ENCODE data around the gene MRPL34.

MRPL34 gene

DNA sequence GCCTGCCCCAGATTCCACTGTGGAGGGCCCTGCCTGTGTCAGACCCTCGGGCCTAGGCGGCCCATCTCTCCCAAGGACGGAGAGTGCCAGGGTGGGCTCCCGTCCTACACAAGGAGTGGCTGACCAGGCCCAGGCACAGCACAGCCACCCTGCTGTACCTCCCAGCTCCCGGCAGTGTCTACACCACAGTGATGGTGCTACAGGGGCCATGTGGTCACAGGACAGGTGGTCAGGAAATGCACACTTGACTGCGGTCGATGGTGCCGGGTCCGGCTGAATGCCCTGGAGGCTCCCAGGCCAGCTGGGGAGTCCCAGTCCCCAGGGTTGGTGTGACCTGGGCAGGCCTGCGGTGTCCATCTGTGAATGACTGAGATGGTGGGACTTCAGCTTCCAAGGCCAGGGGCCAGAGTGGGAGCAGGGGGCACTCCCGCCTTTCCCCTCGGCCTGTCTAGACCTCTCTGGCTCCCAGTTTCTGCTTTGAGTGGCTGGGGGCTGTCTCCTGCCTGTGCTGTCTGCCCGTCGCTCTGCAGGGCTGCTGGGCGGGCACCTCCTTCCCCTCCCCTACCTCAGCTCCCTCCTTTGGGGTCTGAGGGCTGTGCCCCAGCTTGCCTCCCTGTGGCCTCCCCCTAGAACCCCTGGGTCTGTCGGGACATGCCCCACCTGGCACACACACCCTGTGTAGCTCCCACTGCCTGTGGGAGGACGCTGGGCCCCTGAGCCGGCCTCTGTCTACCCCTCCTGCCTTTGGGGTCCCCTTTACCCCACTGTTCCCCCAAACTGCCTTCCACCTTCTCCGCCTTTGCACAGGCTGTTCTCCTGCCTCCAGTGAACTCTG is 16.2 kb downstream of the MRPL34 start:
- no peak for DNase-seq (ENCODE audit: low read depth)
- H3K4me3 ChIP-seq (ENCODE audit: low read length) = no peak overlapping the region
- TF ChIP-seq, protein P1, sequence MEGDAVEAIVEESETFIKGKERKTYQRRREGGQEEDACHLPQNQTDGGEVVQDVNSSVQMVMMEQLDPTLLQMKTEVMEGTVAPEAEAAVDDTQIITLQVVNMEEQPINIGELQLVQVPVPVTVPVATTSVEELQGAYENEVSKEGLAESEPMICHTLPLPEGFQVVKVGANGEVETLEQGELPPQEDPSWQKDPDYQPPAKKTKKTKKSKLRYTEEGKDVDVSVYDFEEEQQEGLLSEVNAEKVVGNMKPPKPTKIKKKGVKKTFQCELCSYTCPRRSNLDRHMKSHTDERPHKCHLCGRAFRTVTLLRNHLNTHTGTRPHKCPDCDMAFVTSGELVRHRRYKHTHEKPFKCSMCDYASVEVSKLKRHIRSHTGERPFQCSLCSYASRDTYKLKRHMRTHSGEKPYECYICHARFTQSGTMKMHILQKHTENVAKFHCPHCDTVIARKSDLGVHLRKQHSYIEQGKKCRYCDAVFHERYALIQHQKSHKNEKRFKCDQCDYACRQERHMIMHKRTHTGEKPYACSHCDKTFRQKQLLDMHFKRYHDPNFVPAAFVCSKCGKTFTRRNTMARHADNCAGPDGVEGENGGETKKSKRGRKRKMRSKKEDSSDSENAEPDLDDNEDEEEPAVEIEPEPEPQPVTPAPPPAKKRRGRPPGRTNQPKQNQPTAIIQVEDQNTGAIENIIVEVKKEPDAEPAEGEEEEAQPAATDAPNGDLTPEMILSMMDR (conservative IDR thresholded peaks at IDR 0.05; ENCODE audit: low read length) = no peak

DNA sequence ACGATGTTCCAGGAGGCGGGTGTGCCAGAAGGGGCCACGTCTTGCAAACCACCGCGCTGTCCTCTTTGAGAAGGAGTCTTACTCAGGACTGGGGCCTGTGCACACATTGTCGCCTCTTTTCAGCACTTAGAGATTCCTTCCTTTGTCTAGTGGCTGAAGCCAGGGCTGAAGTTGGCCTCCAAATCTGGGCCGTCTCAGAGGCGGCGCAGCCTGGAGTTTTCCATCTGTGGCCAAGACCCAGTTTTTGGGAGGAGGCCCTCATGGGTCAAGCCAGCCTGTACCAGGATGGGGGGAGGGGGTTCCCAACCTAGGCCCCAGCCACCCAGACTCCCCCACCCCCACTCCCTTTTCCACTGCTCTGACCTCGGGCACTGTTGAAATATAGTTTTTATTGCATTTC is 17.2 kb downstream of the MRPL34 start:
- DNase-seq (ENCODE audit: low read depth) = no peak
- TF ChIP-seq, protein P1 (conservative IDR thresholded peaks at IDR 0.05; ENCODE audit: low read length) = no peak

DNA sequence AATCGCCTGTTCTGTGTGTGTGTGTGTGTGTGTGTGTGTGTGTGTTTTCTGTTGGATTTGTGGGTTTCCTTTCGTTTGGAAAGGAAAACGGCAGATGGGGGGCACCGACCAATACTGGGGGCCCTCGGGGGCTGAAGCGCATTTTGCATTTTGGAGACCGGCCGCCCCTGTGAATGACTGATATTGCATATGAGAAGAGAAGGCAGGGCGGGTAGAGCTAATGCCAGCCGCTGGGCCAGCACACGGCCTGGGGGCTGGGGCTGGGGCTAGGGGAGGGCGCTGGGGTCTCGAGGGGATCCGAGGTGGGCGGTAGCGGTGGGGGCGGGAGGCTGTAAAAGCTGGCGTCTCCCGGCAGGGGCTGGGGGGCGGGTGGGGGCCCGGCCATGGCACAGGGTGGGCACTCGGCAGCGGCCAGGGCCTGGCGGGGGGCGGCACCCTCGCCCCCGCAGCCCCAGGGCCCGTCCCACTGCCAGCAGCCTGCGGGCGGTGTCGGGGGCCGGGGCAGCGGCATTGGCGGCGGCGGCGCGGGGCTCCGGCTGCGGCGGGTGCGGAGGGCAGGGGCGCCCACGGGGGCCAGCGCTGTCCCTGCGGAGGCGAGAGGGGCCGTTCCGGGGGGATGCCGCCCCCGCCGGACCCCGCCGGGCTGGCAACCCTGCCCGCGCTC is 17.8 kb downstream of the MRPL34 start:
- H3K4me3 ChIP-seq (ENCODE audit: low read length) = no peak overlapping the region
- TF ChIP-seq, protein P1 (conservative IDR thresholded peaks at IDR 0.05; ENCODE audit: low read length) = no peak
- DNase-seq (ENCODE audit: low read depth) = no peak

More for the DNA sequence above, 17.2 kb downstream of the MRPL34 start:
- no peak overlapping the region for H3K4me3 ChIP-seq (ENCODE audit: low read length)

DNA sequence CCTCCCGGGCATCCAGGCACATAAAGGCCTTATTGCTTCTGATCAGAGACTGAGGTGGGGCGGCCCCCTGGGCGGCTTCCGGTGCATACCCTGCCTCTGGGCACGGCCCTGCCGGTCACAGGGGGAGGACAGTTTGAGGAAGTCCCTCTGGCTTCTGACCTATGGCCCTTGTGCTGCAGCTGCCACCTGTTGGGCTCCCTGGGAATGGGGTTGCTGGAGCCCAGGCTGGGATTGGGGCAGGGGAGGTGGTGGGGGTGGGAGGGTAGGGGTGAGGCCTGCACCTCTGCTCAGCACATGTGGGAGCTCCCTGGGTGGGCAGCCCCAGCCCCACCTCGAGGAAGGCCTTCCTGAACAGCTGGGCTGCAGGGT is 18.3 kb downstream of the MRPL34 start:
- H3K4me3 ChIP-seq (ENCODE audit: low read length) = no peak overlapping the region
- DNase-seq (ENCODE audit: low read depth) = no peak
- TF ChIP-seq, protein P1 (conservative IDR thresholded peaks at IDR 0.05; ENCODE audit: low read length) = no peak

DNA sequence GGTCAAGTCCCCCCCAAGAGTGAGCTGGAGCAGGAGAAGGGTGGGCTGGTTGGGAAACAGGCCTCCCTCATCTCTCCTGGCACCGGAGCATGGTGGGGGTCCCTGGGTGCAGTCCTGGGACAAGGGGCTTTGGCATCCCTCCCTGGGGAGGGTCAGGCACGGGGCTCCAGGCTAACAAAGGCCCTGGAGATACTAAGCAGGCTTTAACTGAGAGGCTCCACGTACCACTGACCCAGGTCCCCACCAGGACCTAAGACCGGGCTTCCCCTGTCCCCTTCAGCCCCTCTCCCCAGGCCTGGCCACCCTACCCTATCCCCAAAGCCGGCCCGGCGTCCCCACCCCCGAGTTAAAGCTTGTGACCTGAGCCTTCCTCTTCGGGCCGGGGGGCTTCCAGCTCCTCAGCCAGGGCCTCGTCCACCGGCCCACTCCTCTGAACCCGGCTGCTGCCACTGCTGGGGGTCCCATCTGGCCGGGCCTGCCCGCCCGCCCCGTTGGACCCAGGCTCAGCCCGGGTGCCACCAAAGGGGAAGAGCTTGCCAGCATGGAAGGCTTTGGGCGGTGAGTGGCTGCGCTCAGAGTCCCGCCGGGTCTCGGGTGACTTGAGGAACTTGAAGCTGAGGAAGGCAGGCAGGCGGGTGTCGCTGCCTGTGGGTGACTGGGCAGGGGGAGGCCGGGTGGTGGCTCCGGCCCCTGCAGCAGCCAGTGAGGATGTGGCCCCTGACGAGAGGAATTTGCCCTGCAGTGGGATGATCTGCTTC is 18.9 kb downstream of the MRPL34 start:
- H3K4me3 ChIP-seq (ENCODE audit: low read length) = no peak overlapping the region
- no peak for DNase-seq (ENCODE audit: low read depth)
- TF ChIP-seq, protein P1 (conservative IDR thresholded peaks at IDR 0.05; ENCODE audit: low read length) = no peak

DNA sequence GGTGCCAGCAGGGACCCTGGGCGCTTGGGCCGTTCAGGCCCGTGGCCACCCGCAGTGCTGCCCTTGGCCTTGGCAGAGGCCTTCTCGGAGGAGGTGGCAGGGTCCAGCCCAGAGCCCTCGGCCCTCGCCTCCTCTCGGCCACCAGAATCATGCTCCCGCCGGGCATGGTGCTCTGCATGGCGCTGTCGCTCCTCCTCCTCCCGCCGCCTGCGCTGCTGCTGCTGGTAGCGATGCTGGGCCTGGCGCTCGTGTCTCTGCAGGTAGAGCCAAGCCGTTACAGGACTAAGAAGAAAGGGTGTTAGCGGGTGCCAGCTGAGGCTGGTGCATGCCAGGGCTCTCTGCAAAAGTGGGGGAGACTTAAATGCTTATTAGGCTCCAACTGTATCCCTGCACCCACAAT is 19.5 kb downstream of the MRPL34 start:
- DNase-seq (ENCODE audit: low read depth) = no peak
- H3K4me3 ChIP-seq (ENCODE audit: low read length) = no peak overlapping the region
- TF ChIP-seq, protein P1 (conservative IDR thresholded peaks at IDR 0.05; ENCODE audit: low read length) = no peak
